Measurements from ENCODE around the gene IQSEC2.

DNA sequence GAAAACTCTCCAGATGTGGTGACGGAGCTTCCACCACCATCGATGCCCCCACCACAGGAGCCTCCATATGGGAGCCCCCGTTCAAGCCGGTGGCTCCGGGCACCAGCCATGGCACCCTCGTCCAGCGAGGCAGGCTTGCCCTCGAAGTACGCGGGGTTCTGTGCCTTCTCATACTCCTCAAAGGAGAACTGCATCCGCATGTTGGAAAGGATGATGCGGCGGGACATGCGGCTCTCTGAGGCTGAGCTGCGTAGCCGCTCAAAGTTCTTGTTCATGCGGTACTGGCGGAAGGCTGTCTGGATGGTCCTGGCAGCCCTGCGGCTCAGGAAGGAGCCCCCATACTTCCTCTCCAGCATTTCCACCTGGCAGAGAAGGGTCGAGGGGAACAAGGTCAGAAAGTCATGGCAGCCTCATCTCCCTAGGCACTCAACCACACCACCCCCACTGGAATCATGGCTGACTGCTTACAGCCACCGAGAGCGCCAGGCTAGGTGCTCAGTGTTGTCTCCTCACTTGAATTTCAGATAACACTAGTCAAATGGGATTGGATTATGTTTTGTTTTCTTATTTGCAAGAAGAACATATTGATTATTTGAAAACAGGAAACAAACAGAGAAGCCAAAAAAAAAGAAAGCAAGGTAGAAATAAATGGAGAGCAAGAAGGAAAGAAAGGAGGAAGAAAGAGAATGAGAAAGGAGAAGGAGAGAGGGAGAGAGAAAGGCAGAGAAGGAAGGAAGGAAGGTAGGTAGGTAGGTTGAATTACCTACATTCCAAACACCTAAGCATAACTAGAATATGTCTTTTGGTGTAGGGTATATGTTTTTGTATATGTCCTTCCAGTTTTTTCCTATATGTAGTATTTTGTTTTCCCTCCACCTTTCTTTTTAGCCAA lies 26.6 kb downstream of the IQSEC2 start:
- TF ChIP-seq ZNF791 (tag by site-specific recombination; IDR thresholded peaks at IDR 0.05), result no peak
- TF ChIP-seq, protein P1, sequence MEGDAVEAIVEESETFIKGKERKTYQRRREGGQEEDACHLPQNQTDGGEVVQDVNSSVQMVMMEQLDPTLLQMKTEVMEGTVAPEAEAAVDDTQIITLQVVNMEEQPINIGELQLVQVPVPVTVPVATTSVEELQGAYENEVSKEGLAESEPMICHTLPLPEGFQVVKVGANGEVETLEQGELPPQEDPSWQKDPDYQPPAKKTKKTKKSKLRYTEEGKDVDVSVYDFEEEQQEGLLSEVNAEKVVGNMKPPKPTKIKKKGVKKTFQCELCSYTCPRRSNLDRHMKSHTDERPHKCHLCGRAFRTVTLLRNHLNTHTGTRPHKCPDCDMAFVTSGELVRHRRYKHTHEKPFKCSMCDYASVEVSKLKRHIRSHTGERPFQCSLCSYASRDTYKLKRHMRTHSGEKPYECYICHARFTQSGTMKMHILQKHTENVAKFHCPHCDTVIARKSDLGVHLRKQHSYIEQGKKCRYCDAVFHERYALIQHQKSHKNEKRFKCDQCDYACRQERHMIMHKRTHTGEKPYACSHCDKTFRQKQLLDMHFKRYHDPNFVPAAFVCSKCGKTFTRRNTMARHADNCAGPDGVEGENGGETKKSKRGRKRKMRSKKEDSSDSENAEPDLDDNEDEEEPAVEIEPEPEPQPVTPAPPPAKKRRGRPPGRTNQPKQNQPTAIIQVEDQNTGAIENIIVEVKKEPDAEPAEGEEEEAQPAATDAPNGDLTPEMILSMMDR (tag by site-specific recombination; IDR thresholded peaks at IDR 0.05), result no peak
- TF ChIP-seq ZNF24 (tag by site-specific recombination; IDR thresholded peaks at IDR 0.05), result no peak
- no peak for TF ChIP-seq ZNF221 (tag by site-specific recombination; IDR thresholded peaks at IDR 0.05; ENCODE audit: borderline replicate concordance)
- no peak for TF ChIP-seq ZFHX2 (tag by site-specific recombination; conservative IDR thresholded peaks at IDR 0.05)
- no peak for TF ChIP-seq ZSCAN23 (tag by site-specific recombination; IDR thresholded peaks at IDR 0.05)
- TF ChIP-seq, protein P2, sequence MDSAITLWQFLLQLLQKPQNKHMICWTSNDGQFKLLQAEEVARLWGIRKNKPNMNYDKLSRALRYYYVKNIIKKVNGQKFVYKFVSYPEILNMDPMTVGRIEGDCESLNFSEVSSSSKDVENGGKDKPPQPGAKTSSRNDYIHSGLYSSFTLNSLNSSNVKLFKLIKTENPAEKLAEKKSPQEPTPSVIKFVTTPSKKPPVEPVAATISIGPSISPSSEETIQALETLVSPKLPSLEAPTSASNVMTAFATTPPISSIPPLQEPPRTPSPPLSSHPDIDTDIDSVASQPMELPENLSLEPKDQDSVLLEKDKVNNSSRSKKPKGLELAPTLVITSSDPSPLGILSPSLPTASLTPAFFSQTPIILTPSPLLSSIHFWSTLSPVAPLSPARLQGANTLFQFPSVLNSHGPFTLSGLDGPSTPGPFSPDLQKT (IDR thresholded peaks at IDR 0.05; ENCODE audit: borderline replicate concordance, low read depth, low read length), result no peak
- TF ChIP-seq, protein P3, sequence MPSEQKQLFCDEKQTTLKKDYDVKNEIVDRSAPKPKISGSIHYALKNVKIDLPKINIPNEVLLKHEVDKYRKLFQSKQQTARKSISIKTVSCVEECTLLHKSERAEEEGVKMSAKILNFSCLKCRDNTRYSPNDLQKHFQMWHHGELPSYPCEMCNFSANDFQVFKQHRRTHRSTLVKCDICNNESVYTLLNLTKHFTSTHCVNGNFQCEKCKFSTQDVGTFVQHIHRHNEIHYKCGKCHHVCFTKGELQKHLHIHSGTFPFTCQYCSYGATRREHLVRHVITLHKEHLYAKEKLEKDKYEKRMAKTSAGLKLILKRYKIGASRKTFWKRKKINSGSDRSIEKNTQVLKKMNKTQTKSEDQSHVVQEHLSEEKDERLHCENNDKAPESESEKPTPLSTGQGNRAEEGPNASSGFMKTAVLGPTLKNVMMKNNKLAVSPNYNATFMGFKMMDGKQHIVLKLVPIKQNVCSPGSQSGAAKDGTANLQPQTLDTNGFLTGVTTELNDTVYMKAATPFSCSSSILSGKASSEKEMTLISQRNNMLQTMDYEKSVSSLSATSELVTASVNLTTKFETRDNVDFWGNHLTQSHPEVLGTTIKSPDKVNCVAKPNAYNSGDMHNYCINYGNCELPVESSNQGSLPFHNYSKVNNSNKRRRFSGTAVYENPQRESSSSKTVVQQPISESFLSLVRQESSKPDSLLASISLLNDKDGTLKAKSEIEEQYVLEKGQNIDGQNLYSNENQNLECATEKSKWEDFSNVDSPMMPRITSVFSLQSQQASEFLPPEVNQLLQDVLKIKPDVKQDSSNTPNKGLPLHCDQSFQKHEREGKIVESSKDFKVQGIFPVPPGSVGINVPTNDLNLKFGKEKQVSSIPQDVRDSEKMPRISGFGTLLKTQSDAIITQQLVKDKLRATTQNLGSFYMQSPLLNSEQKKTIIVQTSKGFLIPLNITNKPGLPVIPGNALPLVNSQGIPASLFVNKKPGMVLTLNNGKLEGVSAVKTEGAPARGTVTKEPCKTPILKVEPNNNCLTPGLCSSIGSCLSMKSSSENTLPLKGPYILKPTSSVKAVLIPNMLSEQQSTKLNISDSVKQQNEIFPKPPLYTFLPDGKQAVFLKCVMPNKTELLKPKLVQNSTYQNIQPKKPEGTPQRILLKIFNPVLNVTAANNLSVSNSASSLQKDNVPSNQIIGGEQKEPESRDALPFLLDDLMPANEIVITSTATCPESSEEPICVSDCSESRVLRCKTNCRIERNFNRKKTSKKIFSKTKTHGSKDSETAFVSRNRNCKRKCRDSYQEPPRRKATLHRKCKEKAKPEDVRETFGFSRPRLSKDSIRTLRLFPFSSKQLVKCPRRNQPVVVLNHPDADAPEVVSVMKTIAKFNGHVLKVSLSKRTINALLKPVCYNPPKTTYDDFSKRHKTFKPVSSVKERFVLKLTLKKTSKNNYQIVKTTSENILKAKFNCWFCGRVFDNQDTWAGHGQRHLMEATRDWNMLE (tag by site-specific recombination; conservative IDR thresholded peaks at IDR 0.05; ENCODE audit: low read depth), result no peak
- TF ChIP-seq, protein P4, sequence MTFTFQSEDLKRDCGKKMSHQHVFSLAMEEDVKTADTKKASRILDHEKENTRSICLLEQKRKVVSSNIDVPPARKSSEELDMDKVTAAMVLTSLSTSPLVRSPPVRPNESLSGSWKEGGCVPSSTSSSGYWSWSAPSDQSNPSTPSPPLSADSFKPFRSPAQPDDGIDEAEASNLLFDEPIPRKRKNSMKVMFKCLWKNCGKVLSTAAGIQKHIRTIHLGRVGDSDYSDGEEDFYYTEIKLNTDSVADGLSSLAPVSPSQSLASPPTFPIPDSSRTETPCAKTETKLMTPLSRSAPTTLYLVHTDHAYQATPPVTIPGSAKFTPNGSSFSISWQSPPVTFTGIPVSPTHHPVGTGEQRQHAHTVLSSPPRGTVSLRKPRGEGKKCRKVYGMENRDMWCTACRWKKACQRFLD (tag by site-specific recombination; IDR thresholded peaks at IDR 0.05), result no peak
- no peak for TF ChIP-seq KLF7 (tag by site-specific recombination; IDR thresholded peaks at IDR 0.05; ENCODE audit: borderline replicate concordance)
- no peak for TF ChIP-seq ZNF561 (tag by site-specific recombination; IDR thresholded peaks at IDR 0.05; ENCODE audit: borderline replicate concordance)
